ENCODE results near the gene ZNF436. TPM values are rescaled to one million over a fixed set of nuclear protein-coding genes. Genes with fewer than 3 reads are reported as not detected.
A peak's percentile ranks its signal among the peaks of the same experiment; 100 is the strongest.

Gene ZNF436
- total and polyA plus RNA-seq, 2 of the 13 experiments (the other 11 are each of a cell fraction or from before 2014, with no cell fraction given) = 4.3 to 9.9 TPM

DNA sequence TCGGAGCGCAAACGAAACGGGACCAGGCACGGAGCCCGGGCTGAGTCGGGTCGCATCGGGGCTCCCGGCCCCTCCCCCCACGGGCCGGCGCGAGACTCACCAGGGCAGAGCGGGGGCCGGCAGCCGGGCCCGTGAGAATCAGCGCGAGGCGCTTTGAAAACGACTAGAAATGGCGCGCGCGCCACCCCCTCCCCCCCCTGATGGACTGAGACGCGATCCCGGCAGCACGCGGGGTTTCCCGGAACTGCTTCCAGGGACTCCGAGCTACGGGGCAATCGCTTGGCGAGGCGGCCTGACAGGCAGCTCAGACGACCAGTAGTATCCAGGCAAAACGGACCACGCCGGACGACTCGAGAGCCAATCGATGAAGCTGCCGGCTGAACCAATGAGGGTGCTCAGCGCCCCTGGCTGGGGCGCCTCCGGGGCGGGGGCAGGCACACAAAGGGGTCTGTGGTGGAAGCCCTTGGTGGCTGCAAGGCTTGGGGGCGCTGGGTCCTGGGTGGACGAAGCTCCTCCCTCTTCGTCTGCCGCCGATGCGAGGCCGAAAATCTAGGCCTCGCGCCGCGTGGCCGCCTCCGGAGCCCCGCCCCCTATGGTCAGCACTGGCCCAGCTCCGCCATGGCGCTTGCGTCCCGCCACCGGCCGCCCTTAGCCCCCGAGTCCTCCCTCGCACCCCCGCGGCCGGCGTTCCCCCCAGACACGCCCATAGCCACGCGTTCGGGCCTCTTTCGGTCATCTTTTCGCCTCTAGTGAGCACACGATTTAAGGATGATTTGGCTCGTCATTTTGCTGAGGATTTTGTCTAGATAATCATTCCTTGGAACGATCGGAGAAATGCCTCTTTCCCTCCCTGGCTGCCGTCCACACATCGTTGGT is 25.3 kb downstream of the ZNF436 start, which contains the start of gene HNRNPR (continued):
- no peak for TF ChIP-seq ZBTB1 (CRISPR knock-in tag; IDR thresholded peaks at IDR 0.05; ENCODE audit: borderline replicate concordance)
- TF ChIP-seq, protein P1, sequence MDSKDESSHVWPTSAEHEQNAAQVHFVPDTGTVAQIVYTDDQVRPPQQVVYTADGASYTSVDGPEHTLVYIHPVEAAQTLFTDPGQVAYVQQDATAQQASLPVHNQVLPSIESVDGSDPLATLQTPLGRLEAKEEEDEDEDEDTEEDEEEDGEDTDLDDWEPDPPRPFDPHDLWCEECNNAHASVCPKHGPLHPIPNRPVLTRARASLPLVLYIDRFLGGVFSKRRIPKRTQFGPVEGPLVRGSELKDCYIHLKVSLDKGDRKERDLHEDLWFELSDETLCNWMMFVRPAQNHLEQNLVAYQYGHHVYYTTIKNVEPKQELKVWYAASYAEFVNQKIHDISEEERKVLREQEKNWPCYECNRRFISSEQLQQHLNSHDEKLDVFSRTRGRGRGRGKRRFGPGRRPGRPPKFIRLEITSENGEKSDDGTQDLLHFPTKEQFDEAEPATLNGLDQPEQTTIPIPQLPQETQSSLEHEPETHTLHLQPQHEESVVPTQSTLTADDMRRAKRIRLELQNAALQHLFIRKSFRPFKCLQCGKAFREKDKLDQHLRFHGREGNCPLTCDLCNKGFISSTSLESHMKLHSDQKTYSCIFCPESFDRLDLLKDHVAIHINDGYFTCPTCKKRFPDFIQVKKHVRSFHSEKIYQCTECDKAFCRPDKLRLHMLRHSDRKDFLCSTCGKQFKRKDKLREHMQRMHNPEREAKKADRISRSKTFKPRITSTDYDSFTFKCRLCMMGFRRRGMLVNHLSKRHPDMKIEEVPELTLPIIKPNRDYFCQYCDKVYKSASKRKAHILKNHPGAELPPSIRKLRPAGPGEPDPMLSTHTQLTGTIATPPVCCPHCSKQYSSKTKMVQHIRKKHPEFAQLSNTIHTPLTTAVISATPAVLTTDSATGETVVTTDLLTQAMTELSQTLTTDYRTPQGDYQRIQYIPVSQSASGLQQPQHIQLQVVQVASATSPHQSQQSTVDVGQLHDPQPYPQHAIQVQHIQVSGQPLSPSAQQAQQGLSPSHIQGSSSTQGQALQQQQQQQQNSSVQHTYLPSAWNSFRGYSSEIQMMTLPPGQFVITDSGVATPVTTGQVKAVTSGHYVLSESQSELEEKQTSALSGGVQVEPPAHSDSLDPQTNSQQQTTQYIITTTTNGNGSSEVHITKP (CRISPR knock-in tag; IDR thresholded peaks at IDR 0.05; ENCODE audit: low read depth) = peak; percentile 18; the same call in 1 of the 2 replicates
- TF ChIP-seq HMG20A (CRISPR knock-in tag; IDR thresholded peaks at IDR 0.05; ENCODE audit: borderline replicate concordance) = no peak
- TF ChIP-seq BRF2 (CRISPR knock-in tag; IDR thresholded peaks at IDR 0.05) = no peak
- TF ChIP-seq NFATC3 (CRISPR knock-in tag; IDR thresholded peaks at IDR 0.05) = no peak
- peak; percentile 81 to 83 for TF ChIP-seq POLR2A (IDR thresholded peaks at IDR 0.05; ENCODE audit: insufficient read depth in 1 of 2, low read depth in 2 of 2, low read length in 2 of 2)
- TF ChIP-seq, protein P2, sequence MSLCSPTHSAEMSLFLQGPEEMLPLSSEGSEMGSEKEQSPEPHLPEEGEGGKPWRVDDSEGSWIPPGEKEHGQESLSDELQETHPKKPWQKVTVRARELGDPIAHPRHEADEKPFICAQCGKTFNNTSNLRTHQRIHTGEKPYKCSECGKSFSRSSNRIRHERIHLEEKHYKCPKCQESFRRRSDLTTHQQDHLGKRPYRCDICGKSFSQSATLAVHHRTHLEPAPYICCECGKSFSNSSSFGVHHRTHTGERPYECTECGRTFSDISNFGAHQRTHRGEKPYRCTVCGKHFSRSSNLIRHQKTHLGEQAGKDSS (CRISPR knock-in tag; IDR thresholded peaks at IDR 0.05; ENCODE audit: borderline replicate concordance, low read depth) = no peak
- TF ChIP-seq MTF1 (CRISPR knock-in tag; IDR thresholded peaks at IDR 0.05) = no peak
- TF ChIP-seq, protein P3, sequence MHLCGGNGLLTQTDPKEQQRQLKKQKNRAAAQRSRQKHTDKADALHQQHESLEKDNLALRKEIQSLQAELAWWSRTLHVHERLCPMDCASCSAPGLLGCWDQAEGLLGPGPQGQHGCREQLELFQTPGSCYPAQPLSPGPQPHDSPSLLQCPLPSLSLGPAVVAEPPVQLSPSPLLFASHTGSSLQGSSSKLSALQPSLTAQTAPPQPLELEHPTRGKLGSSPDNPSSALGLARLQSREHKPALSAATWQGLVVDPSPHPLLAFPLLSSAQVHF (CRISPR knock-in tag; IDR thresholded peaks at IDR 0.05) = no peak
- 0 out of 2 replicates have a peak, but pooled peaks have one; percentile 29 for TF ChIP-seq BCL6 (CRISPR knock-in tag; IDR thresholded peaks at IDR 0.05)
- TF ChIP-seq TRIM22 (IDR thresholded peaks at IDR 0.05) = no peak
- no peak for TF ChIP-seq FOSL1 (CRISPR knock-in tag; IDR thresholded peaks at IDR 0.05; ENCODE audit: borderline replicate concordance)
- 0 out of 2 replicates have a peak, but pooled peaks have one; percentile 71 for TF ChIP-seq FOXC1 (CRISPR knock-in tag; IDR thresholded peaks at IDR 0.05; ENCODE audit: borderline replicate concordance)
- TF ChIP-seq TERF1 (CRISPR knock-in tag; IDR thresholded peaks at IDR 0.05) = no peak
- TF ChIP-seq, protein P4, sequence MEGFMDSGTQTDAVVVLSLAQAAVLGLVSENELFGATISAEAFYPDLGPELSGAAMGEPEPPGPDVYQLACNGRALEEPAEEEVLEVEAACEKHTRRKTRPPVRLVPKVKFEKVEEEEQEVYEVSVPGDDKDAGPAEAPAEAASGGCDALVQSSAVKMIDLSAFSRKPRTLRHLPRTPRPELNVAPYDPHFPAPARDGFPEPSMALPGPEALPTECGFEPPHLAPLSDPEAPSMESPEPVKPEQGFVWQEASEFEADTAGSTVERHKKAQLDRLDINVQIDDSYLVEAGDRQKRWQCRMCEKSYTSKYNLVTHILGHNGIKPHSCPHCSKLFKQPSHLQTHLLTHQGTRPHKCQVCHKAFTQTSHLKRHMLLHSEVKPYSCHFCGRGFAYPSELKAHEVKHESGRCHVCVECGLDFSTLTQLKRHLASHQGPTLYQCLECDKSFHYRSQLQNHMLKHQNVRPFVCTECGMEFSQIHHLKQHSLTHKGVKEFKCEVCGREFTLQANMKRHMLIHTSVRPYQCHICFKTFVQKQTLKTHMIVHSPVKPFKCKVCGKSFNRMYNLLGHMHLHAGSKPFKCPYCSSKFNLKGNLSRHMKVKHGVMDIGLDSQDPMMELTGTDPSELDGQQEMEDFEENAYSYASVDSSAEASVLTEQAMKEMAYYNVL (CRISPR knock-in tag; IDR thresholded peaks at IDR 0.05; ENCODE audit: borderline replicate concordance) = peak; percentile 69

Measured in HepG2 (cell line).